H9 (cell line): ENCODE results near the gene ARHGAP22. TPM values are rescaled to one million over a fixed set of nuclear protein-coding genes. Genes with fewer than 3 reads are reported as not detected.

ENCODE experiments used
- DNase-seq: peaks from one replicate; pipeline ENCODE4 v3.0.0-alpha.2; 2017
- H2AFZ ChIP-seq: one replicate; pipeline ENCODE4 v1.6.1; 2013; ENCODE audit warnings: mild to moderate bottlenecking, low read length, control low read depth, moderate library complexity
- H2AK5ac ChIP-seq: 2 replicates; pipeline ENCODE4 v1.6.1; 2013; ENCODE audit warnings: low read length, control low read depth, mixed read lengths; ENCODE audit not compliant: insufficient read length
- H2BK120ac ChIP-seq: one replicate; pipeline ENCODE4 v1.6.1; 2013; ENCODE audit warnings: low read depth, mild to moderate bottlenecking, low read length, control low read depth, inconsistent platforms; ENCODE audit not compliant: poor library complexity, severe bottlenecking
- H2BK12ac ChIP-seq: 2 replicates; pipeline ENCODE4 v1.6.1; 2013; ENCODE audit warnings: low read length, control low read depth, mixed read lengths, low read depth; ENCODE audit not compliant: insufficient read length
- H2BK15ac ChIP-seq: 2 replicates; pipeline ENCODE4 v1.6.1; 2013; ENCODE audit warnings: low read depth, low read length, control low read depth
- H2BK20ac ChIP-seq: one replicate; pipeline ENCODE4 v1.6.1; 2013; ENCODE audit warnings: low read depth, mild to moderate bottlenecking, low read length, control low read depth, inconsistent platforms; ENCODE audit not compliant: poor library complexity, severe bottlenecking
- H2BK5ac ChIP-seq: 2 replicates; pipeline ENCODE4 v1.6.1; 2013; ENCODE audit warnings: low read length, control low read depth, mixed read lengths; ENCODE audit not compliant: insufficient read length
- H3K14ac ChIP-seq: 2 replicates; pipeline ENCODE4 v1.6.1; 2013; ENCODE audit warnings: low read length, control low read depth; ENCODE audit not compliant: insufficient read depth
- H3K18ac ChIP-seq: 2 replicates; pipeline ENCODE4 v1.6.1; 2013; ENCODE audit warnings: low read depth, mild to moderate bottlenecking, mixed read lengths, low read length, control low read depth; ENCODE audit not compliant: insufficient read length
- H3K23ac ChIP-seq: 2 replicates; pipeline ENCODE4 v1.6.1; 2013; ENCODE audit warnings: low read length, control low read depth, mixed read lengths, low read depth; ENCODE audit not compliant: insufficient read length
- H3K23me2 ChIP-seq: 2 replicates; pipeline ENCODE4 v1.6.1; 2013; ENCODE audit warnings: low read depth, mild to moderate bottlenecking, mixed read lengths, low read length, control low read depth; ENCODE audit not compliant: insufficient read length, poor library complexity, severe bottlenecking
- H3K27ac ChIP-seq: 2 replicates; pipeline ENCODE4 v1.5.1; 2013; ENCODE audit warnings: low read length, control low read depth, mixed read lengths, low read depth; ENCODE audit not compliant: insufficient read length
- H3K27me3 ChIP-seq: 2 replicates; pipeline ENCODE4 v1.6.1; 2013; ENCODE audit warnings: low read length, control low read depth, inconsistent platforms; ENCODE audit not compliant: insufficient read depth
- H3K4ac ChIP-seq: 2 replicates; pipeline ENCODE4 v1.6.1; 2013; ENCODE audit warnings: low read depth, mild to moderate bottlenecking, control low read depth, inconsistent platforms, low read length, moderate library complexity
- H3K4me1 ChIP-seq: 2 replicates; pipeline ENCODE4 v1.6.1; 2013; ENCODE audit warnings: low read length, control low read depth, inconsistent platforms; ENCODE audit not compliant: insufficient read depth
- H3K4me2 ChIP-seq: 2 replicates; pipeline ENCODE4 v1.6.1; 2013; ENCODE audit warnings: low read length, control low read depth, mixed read lengths; ENCODE audit not compliant: insufficient read length, insufficient read depth
- H3K56ac ChIP-seq: 2 replicates; pipeline ENCODE4 v1.6.1; 2013; ENCODE audit warnings: low read depth, mild to moderate bottlenecking, mixed read lengths, low read length, control low read depth; ENCODE audit not compliant: insufficient read length
- H3K79me1 ChIP-seq: 2 replicates; pipeline ENCODE4 v1.6.1; 2013; ENCODE audit warnings: low read depth, mild to moderate bottlenecking, moderate library complexity, low read length, control low read depth, inconsistent platforms; ENCODE audit not compliant: insufficient read depth, poor library complexity, severe bottlenecking
- H3K79me2 ChIP-seq: 2 replicates; pipeline ENCODE4 v1.6.1; 2013; ENCODE audit warnings: low read length, control low read depth, inconsistent platforms; ENCODE audit not compliant: insufficient read depth
- H3K9ac ChIP-seq: 2 replicates; pipeline ENCODE4 v1.6.1; 2013; ENCODE audit warnings: low read length, control low read depth, mixed read lengths; ENCODE audit not compliant: insufficient read length; ENCODE audit errors: extremely low read depth
- H3K9me3 ChIP-seq: one replicate; pipeline ENCODE4 v1.6.1; 2013; ENCODE audit warnings: low read depth, low read length, inconsistent platforms; ENCODE audit not compliant: control insufficient read depth
- H3T11ph ChIP-seq: one replicate; pipeline ENCODE4 v1.6.1; 2013; ENCODE audit warnings: mild to moderate bottlenecking, low read length, control low read depth, inconsistent platforms
- H4K20me1 ChIP-seq: one replicate; pipeline ENCODE4 v1.6.1; 2013; ENCODE audit not compliant: control insufficient read depth, insufficient read length, insufficient read depth
- H4K5ac ChIP-seq: 2 replicates; pipeline ENCODE4 v1.6.1; 2013; ENCODE audit warnings: low read depth, mild to moderate bottlenecking, mixed read lengths, low read length, control low read depth; ENCODE audit not compliant: insufficient read length
- H4K8ac ChIP-seq: replicated peaks from 2 replicates; pipeline ENCODE4 v1.6.1; 2013; ENCODE audit warnings: low read length, control low read depth, mixed read lengths, low read depth; ENCODE audit not compliant: insufficient read length
- H4K91ac ChIP-seq: 2 replicates; pipeline ENCODE4 v1.6.1; 2013; ENCODE audit warnings: low read depth, mild to moderate bottlenecking, moderate library complexity, mixed read lengths, low read length, control low read depth; ENCODE audit not compliant: insufficient read length
- H3K27ac Mint-ChIP-seq, 3 experiments: 2 replicates in 2 of 3; 3 replicates in 1 of 3; pipeline ENCODE4 v1.8.0; 2020 to 2021; ENCODE audit warnings: mixed read lengths in 3 of 3, mild to moderate bottlenecking in 1 of 3, moderate library complexity in 1 of 3
- H3K27me3 Mint-ChIP-seq: 2 replicates; pipeline ENCODE4 v1.8.0; 2021; ENCODE audit warnings: low read depth, mild to moderate bottlenecking, moderate library complexity, mixed read lengths
- H3K36me3 Mint-ChIP-seq, 3 experiments: 2 replicates in 2 of 3; 3 replicates in 1 of 3; pipeline ENCODE4 v1.8.0; 2020 to 2021; ENCODE audit warnings: low read depth in 3 of 3, mixed read lengths in 3 of 3; ENCODE audit not compliant: insufficient read depth in 1 of 3
- H3K4me1 Mint-ChIP-seq, 2 experiments: 2 replicates each; pipeline ENCODE4 v1.8.0; 2020; ENCODE audit warnings: mixed read lengths in 2 of 2
- H3K4me3 Mint-ChIP-seq, 2 experiments: 2 replicates in 1 of 2; 3 replicates in 1 of 2; pipeline ENCODE4 v1.8.0; 2020 to 2021; ENCODE audit warnings: mild to moderate bottlenecking in 2 of 2, mixed read lengths in 2 of 2, moderate library complexity in 1 of 2
- H3K9me3 Mint-ChIP-seq, 2 experiments: 2 replicates in 1 of 2; 3 replicates in 1 of 2; pipeline ENCODE4 v1.8.0; 2020; ENCODE audit warnings: mild to moderate bottlenecking in 2 of 2, mixed read lengths in 2 of 2, moderate library complexity in 1 of 2
- CTCF ChIP-seq: fragments of 200-600 bp; sonication (generic); conservative IDR thresholded peaks from 3 replicates; pipeline ENCODE4 v1.8.0; 2021; ENCODE audit warnings: antibody characterized with exemption, mild to moderate bottlenecking
- WGBS: extraction: QIAGEN DNeasy Blood & Tissue Kit; methylation state at CpG from one replicate; pipeline ENCODE4 v1.1.7; 2013; ENCODE audit warnings: missing lambda C conversion rate, low lambda C conversion rate, mixed read lengths; ENCODE audit not compliant: insufficient read length; ENCODE audit errors: extremely low coverage; 5-methylcytosine and 5-hydroxymethylcytosine counted together
- total RNA-seq: library from RNA; stranded (reverse); gene quantifications from 2 replicates; pipeline ENCODE4 v1.2.1, GENCODE V29; 2021

ARHGAP22 gene
- total RNA-seq, 1 experiment from 2014 or later: 7.4 TPM

- Histone ChIP-seq H3K27ac (no peak overlapping the region), H3K23ac (no peak overlapping the region), H3K4ac (no peak overlapping the region; the same call in 1 of the 2 replicates), H3K79me2 (no peaks in the 10 kb centered on the region), H3K27me3 (no peaks in the 10 kb centered on the region; the same call in 1 of the 2 replicates), H2BK120ac (no peak overlapping the region), H3K14ac (no peak overlapping the region; the same call in 1 of the 2 replicates), H3K56ac (no peak overlapping the region), H3K9me3 (no peaks in the 10 kb centered on the region), H4K20me1 (no peaks in the 10 kb centered on the region), H4K5ac (no peak overlapping the region), H2AK5ac (no peak overlapping the region), H4K8ac (no peak overlapping the region), H2BK12ac (no peak overlapping the region), H2BK20ac (no peak overlapping the region), H3K23me2 (no peaks in the 10 kb centered on the region), H3T11ph (no peak overlapping the region), H3K4me1 (no peaks in the 10 kb centered on the region; the same call in 1 of the 2 replicates), H2BK5ac (no peak overlapping the region), H2AFZ (no peak overlapping the region), H3K9ac (no peak overlapping the region), H3K18ac (no peak overlapping the region), H3K4me2 (no peak overlapping the region), H4K91ac (no peak overlapping the region), H2BK15ac (no peak overlapping the region), H3K79me1 (no peaks in the 10 kb centered on the region)
- no peak for TF ChIP-seq CTCF
- no peaks in the 10 kb centered on the region for H3K27me3 Mint-ChIP-seq
- H3K4me1 Mint-ChIP-seq: peaks cover 13 to 26% of the 10 kb centered on the region in 2 experiments
- H3K9me3 Mint-ChIP-seq: no peaks in the 10 kb centered on the region
- WGBS: no CpG with 5 or more reads among the region's 9 CpGs
- no peak overlapping the region for H3K27ac Mint-ChIP-seq
- no peak for DNase-seq
- no peaks in the 10 kb centered on the region for H3K36me3 Mint-ChIP-seq
- H3K4me3 Mint-ChIP-seq: no peak overlapping the region
Observed at GRCh38 chr10:48502791-48503190, 102.1 kb downstream of the ARHGAP22 start.
